ENCODE data around the gene OR56B1. TPM values are rescaled to one million over a fixed set of nuclear protein-coding genes. Genes with fewer than 3 reads are reported as not detected.

OR56B1 gene
- total and polyA plus RNA-seq, 2 of the 8 experiments (the other 6 are each of a cell fraction or from before 2014, with no cell fraction given) = 0.20 TPM; not detected in 1

- Histone ChIP-seq H4K5ac (ENCODE audit: insufficient read length, low read depth, low read length) (no peak overlapping the region), H3K79me1 (ENCODE audit: low read depth, low read length) (no peaks in the 10 kb centered on the region), H3K4me2 (ENCODE audit: insufficient read depth in 1 of 2, low read depth in 2 of 2, low read length in 2 of 2) (no peak overlapping the region), H2BK15ac (ENCODE audit: low read length) (no peak overlapping the region), H4K8ac (ENCODE audit: extremely low read depth, insufficient read depth, low read length) (no peak overlapping the region), H3K9ac (replicated peaks in 1 of 4; ENCODE audit: extremely low read depth in 1 of 4, low read depth in 3 of 4, low read length in 3 of 4) (no peak overlapping the region), H2BK12ac (ENCODE audit: low read depth, low read length) (no peak overlapping the region), H4K20me1 (replicated peaks in 1 of 2; ENCODE audit: control insufficient read depth in 1 of 2, insufficient read depth in 2 of 2, low read length in 2 of 2) (no peaks in the 10 kb centered on the region), H3K18ac (ENCODE audit: extremely low read depth, low read length) (no peak overlapping the region), H3K4me3 (ENCODE audit: extremely low read depth in 1 of 4, insufficient read depth in 2 of 4, low read depth in 3 of 4, low read length in 4 of 4) (no peak overlapping the region), H3K56ac (replicated peaks; ENCODE audit: insufficient read length, low read depth, low read length) (no peak overlapping the region), H3K79me2 (ENCODE audit: control insufficient read depth in 1 of 2, insufficient read depth in 2 of 2, low read length in 2 of 2) (no peaks in the 10 kb centered on the region), H3K14ac (ENCODE audit: insufficient read length) (no peak overlapping the region), H3K9me3 (ENCODE audit: insufficient read depth in 2 of 2, low read depth in 1 of 2, low read length in 1 of 2) (no peaks in the 10 kb centered on the region), H3K4me1 (replicated peaks in 1 of 4; ENCODE audit: control insufficient read depth in 3 of 4, insufficient read depth in 4 of 4, low read length in 3 of 4) (no peaks in the 10 kb centered on the region), H3K27me3 (replicated peaks in 1 of 4; ENCODE audit: control insufficient read depth in 3 of 4, extremely low read depth in 1 of 4, insufficient read depth in 3 of 4, low read length in 3 of 4) (no peaks in the 10 kb centered on the region), H2BK120ac (replicated peaks; ENCODE audit: low read depth, low read length) (no peak overlapping the region), H2BK5ac (ENCODE audit: low read depth, low read length) (no peak overlapping the region), H3K4ac (replicated peaks; ENCODE audit: insufficient read length, low read depth, low read length) (no peak overlapping the region), H3K23me2 (ENCODE audit: low read depth, low read length) (no peaks in the 10 kb centered on the region), H3K36me3 (ENCODE audit: control insufficient read depth in 2 of 4, insufficient read depth in 4 of 4, low read length in 3 of 4) (no peaks in the 10 kb centered on the region), H3K27ac (ENCODE audit: low read depth, low read length) (no peak overlapping the region), H2BK20ac (ENCODE audit: low read length) (no peak overlapping the region), H4K91ac (replicated peaks; ENCODE audit: insufficient read length, low read length) (no peak overlapping the region), H3K23ac (ENCODE audit: insufficient read length) (no peak overlapping the region), H2AK5ac (ENCODE audit: low read depth, low read length) (no peak overlapping the region), H2AFZ (ENCODE audit: low read length) (no peak overlapping the region)
- ChIA-PET POLR2A (ENCODE audit: partially characterized antibody) (no interaction called here), CTCF (ENCODE audit: partially characterized antibody) (interaction anchor here (0.6 kb wide), 1 partner anchor 614 kb away, joined by 3 read pairs; no protein-coding TSS in a partner anchor)
- DNase-seq (ENCODE audit: low read depth in 1 of 2, low spot score in 2 of 2) (no peak), FAIRE-seq (no peak)
- WGBS, 2 experiments (ENCODE audit: extremely low coverage in 1 of 2, insufficient coverage in 1 of 2, insufficient read length in 1 of 2, insufficient replicate concordance in 2 of 2, low coverage in 1 of 2, low lambda C conversion rate in 2 of 2, missing lambda C conversion rate in 1 of 2) = 77% methylated on average over 1 of the region's 1 CpG; no CpG with 5 or more reads in 1 of the 2 experiments
- TF ChIP-seq JUND (IDR thresholded peaks at IDR 0.05; ENCODE audit: low read length) (no peak), KDM1A (IDR thresholded peaks at IDR 0.05; ENCODE audit: borderline replicate concordance, low read length) (no peak), TEAD4 (IDR thresholded peaks at IDR 0.05; ENCODE audit: low read depth, low read length) (no peak), ATF3 (IDR thresholded peaks at IDR 0.05; ENCODE audit: insufficient read depth, low read depth, low read length) (no peak), HDAC2 (IDR thresholded peaks at IDR 0.05; ENCODE audit: borderline replicate concordance in 1 of 2, low read depth in 2 of 2, low read length in 2 of 2) (no peak), BACH1 (IDR thresholded peaks at IDR 0.05; ENCODE audit: low read length) (no peak), NANOG (IDR thresholded peaks at IDR 0.05; ENCODE audit: insufficient read depth, low read depth, low read length, poor library complexity, severe bottlenecking) (no peak), YY1 (IDR thresholded peaks at IDR 0.05; ENCODE audit: low read depth, low read length) (no peak), GTF2F1 (IDR thresholded peaks at IDR 0.05; ENCODE audit: borderline replicate concordance, low read depth, low read length) (no peak), CEBPB (IDR thresholded peaks at IDR 0.05; ENCODE audit: low read depth, low read length) (no peak), SUZ12 (IDR thresholded peaks at IDR 0.05; ENCODE audit: low read length) (no peak), SP4 (IDR thresholded peaks at IDR 0.05; ENCODE audit: low read length) (no peak), KDM4A (IDR thresholded peaks at IDR 0.05; ENCODE audit: low read depth, low read length, severe bottlenecking) (no peak), POLR2AphosphoS5 (IDR thresholded peaks at IDR 0.05; ENCODE audit: low read depth, low read length) (no peak), NRF1 (IDR thresholded peaks at IDR 0.05; ENCODE audit: low read depth, low read length) (no peak)
Observed at GRCh38 chr11:5767056-5767455, 30.8 kb downstream of the OR56B1 start.

Measured in H1 (cell line).